Spinal cord (tissue), 10 donors: ENCODE data around the gene MTHFS. TPM values are rescaled to one million over a fixed set of nuclear protein-coding genes. Genes with fewer than 3 reads are reported as not detected.

ENCODE experiments used
- DNase-seq, 6 donors: peaks; one replicate each; pipeline versions ENCODE4 v3.0.0 to v3.0.0-alpha.2; 2013 to 2015; ENCODE audit warnings: low spot score in 6 of 6, low read depth in 4 of 6
- H3K27ac ChIP-seq: one replicate; pipeline ENCODE4 v1.5.1; 2013; ENCODE audit warnings: low read depth, low read length, control low read depth
- H3K27me3 ChIP-seq: one replicate; pipeline ENCODE4 v1.6.1; 2013; ENCODE audit warnings: low read length; ENCODE audit not compliant: control insufficient read depth, insufficient read depth
- H3K36me3 ChIP-seq: one replicate; pipeline ENCODE4 v1.6.1; 2013; ENCODE audit warnings: low read length; ENCODE audit not compliant: control insufficient read depth, insufficient read depth
- H3K4me1 ChIP-seq: one replicate; pipeline ENCODE4 v1.6.1; 2013; ENCODE audit warnings: low read length; ENCODE audit not compliant: control insufficient read depth, insufficient read depth
- H3K4me3 ChIP-seq: one replicate; pipeline ENCODE4 v1.5.1; 2013; ENCODE audit warnings: low read depth, low read length, control low read depth
- H3K9me3 ChIP-seq: one replicate; pipeline ENCODE4 v1.6.1; 2013; ENCODE audit warnings: low read length; ENCODE audit not compliant: control insufficient read depth, insufficient read depth
- WGBS: methylation state at CpG from one replicate; pipeline ENCODE4 v1.1.5; 2013; ENCODE audit warnings: missing lambda C conversion rate; ENCODE audit not compliant: insufficient coverage; 5-methylcytosine and 5-hydroxymethylcytosine counted together
- polyA plus RNA-seq, 2 donors: library from polyadenylated mRNA; unstranded; fragments of 120-200 nt; gene quantifications; one replicate each; pipeline ENCODE4 v1.2.1, GENCODE V29; 2013; ENCODE audit not compliant: insufficient read length in 2 of 2
- small RNA-seq: library from RNA; depleted of rRNA; stranded (forward); fragments of <200 nt; gene quantifications from one replicate; pipeline ENCODE3, GENCODE V24; 2014; ENCODE audit warnings: low replicate concordance
- total RNA-seq, 2 donors: library from RNA; depleted of rRNA in 1 of 2; stranded (reverse); fragments of 120-200 nt in 1 of 2; fragments of >200 nt in 1 of 2; gene quantifications; one replicate each; pipeline versions ENCODE4 v1.2.3 to v1.2.4, GENCODE V29; 2013 to 2014
- donor health status: healthy.

Gene MTHFS
- total and polyA plus RNA-seq, 4 donors, result 18.2 to 19.8 (median 19.5) TPM

GRCh38 chr15:79811406-79812405 is 85.1 kb downstream of the MTHFS start:
- WGBS, result 29% methylated on average over 9 of the region's 15 CpGs
- Histone ChIP-seq H3K36me3 (no peaks in the 10 kb centered on the region), H3K27ac (no peak overlapping the region)

GRCh38 chr15:79804838-79805237 is 92.0 kb downstream of the MTHFS start:
- no peak overlapping the region for H3K4me3 ChIP-seq
- no peaks in the 10 kb centered on the region for H3K36me3 ChIP-seq
- no peaks in the 10 kb centered on the region for H3K27me3 ChIP-seq
- DNase-seq, result no peak
- WGBS, result no CpG with 5 or more reads among the region's 2 CpGs
- no peaks in the 10 kb centered on the region for H3K9me3 ChIP-seq
- no peak overlapping the region for H3K27ac ChIP-seq
- H3K4me1 ChIP-seq, result no peaks in the 10 kb centered on the region

More at GRCh38 chr15:79811406-79812405, 85.1 kb downstream of the MTHFS start:
- Histone ChIP-seq H3K4me3 (no peak overlapping the region), H3K9me3 (no peaks in the 10 kb centered on the region), H3K27me3 (no peaks in the 10 kb centered on the region), H3K4me1 (peaks cover 23% of the 10 kb centered on the region)
- DNase-seq, result peak in 5 of 6 donors; percentile 36 to 91 (median 52)

GRCh38 chr15:79798311-79798710 is 98.5 kb downstream of the MTHFS start:
- H3K36me3 ChIP-seq, result no peaks in the 10 kb centered on the region
- H3K27me3 ChIP-seq, result no peaks in the 10 kb centered on the region
- no peak overlapping the region for H3K27ac ChIP-seq
- no peak overlapping the region for H3K4me3 ChIP-seq
- no CpG with 5 or more reads among the region's 2 CpGs for WGBS
- no peak for DNase-seq
- H3K9me3 ChIP-seq, result no peaks in the 10 kb centered on the region
- no peaks in the 10 kb centered on the region for H3K4me1 ChIP-seq

Small RNAs within 50 kb of the gene (small RNA-seq; reads per million reads assigned to genes)
- not detected for gene RNU6-667P

Other genes with a start within 250 kb of the MTHFS start
- 1 to 10 TPM in 1 of 2 donors, under 1 TPM in 1; 0.39 to 9.7 TPM for gene BCL2A1, start 74.2 kb upstream of the MTHFS start, total RNA-seq
- under 1 TPM; 0.32 to 0.38 TPM for gene BCL2A1, start 74.2 kb upstream of the MTHFS start, polyA plus RNA-seq
- 100 to 1,000 TPM; 102 to 196 TPM for gene ZFAND6, start 162.7 kb upstream of the MTHFS start, total RNA-seq
- 100 to 1,000 TPM; 121 to 135 TPM for gene ZFAND6, start 162.7 kb upstream of the MTHFS start, polyA plus RNA-seq